ENCODE measurements around the gene MUC5AC.
"Not testable (repeated sequence)": the region's sequence is repeated elsewhere in the genome, so short reads cannot be mapped to it uniquely, and the experiment has no call there.

The MUC5AC gene

GRCh38 chr11:1171985-1172728 lies 14.4 kb downstream of the MUC5AC start:
- no peak for TF ChIP-seq MAX (IDR thresholded peaks at IDR 0.05; ENCODE audit: low read depth, low read length)
- no peak for TF ChIP-seq MYC (IDR thresholded peaks at IDR 0.05; ENCODE audit: low read depth, low read length)
- TF ChIP-seq POLR2A (IDR thresholded peaks at IDR 0.05; ENCODE audit: extremely low read depth, insufficient read length): no peak
- DNase-seq (ENCODE audit: low read depth): no peak
- no peak overlapping the region for H3K4me3 ChIP-seq (ENCODE audit: low read depth, low read length)

- H3K4me3 ChIP-seq (ENCODE audit: low read depth, low read length): no peak overlapping the region
- no peak for TF ChIP-seq CTCF (IDR thresholded peaks at IDR 0.05; ENCODE audit: low read depth, low read length)
- no peak for TF ChIP-seq MYC (IDR thresholded peaks at IDR 0.05; ENCODE audit: low read depth, low read length)
- TF ChIP-seq MAX (IDR thresholded peaks at IDR 0.05; ENCODE audit: low read depth, low read length): no peak
- TF ChIP-seq POLR2A (IDR thresholded peaks at IDR 0.05; ENCODE audit: extremely low read depth, insufficient read length): no peak
- DNase-seq (ENCODE audit: low read depth): no peak
These were observed 15.0 kb downstream of the MUC5AC start for GRCh38 chr11:1172729-1173117.

- not testable (repeated sequence) for H3K4me3 ChIP-seq (ENCODE audit: low read depth, low read length); DNase-seq (ENCODE audit: low read depth)
These were observed 15.6 kb downstream of the MUC5AC start for GRCh38 chr11:1173396-1173795.

- DNase-seq (ENCODE audit: low read depth): no peak
- no peak for TF ChIP-seq POLR2A (IDR thresholded peaks at IDR 0.05; ENCODE audit: extremely low read depth, insufficient read length)
- no peak for TF ChIP-seq CTCF (IDR thresholded peaks at IDR 0.05; ENCODE audit: low read depth, low read length)
- H3K4me3 ChIP-seq (ENCODE audit: low read depth, low read length): no peak overlapping the region
These were observed 17.0 kb downstream of the MUC5AC start for GRCh38 chr11:1174441-1175370.

- no peak overlapping the region for H3K4me3 ChIP-seq (ENCODE audit: low read depth, low read length)
- DNase-seq (ENCODE audit: low read depth): no peak
- TF ChIP-seq MAX (IDR thresholded peaks at IDR 0.05; ENCODE audit: low read depth, low read length) (no peak), MYC (IDR thresholded peaks at IDR 0.05; ENCODE audit: low read depth, low read length) (no peak), POLR2A (IDR thresholded peaks at IDR 0.05; ENCODE audit: extremely low read depth, insufficient read length) (no peak), CTCF (IDR thresholded peaks at IDR 0.05; ENCODE audit: low read depth, low read length) (no peak)
These were observed 17.9 kb downstream of the MUC5AC start for GRCh38 chr11:1175461-1176223.

- DNase-seq (ENCODE audit: low read depth): no peak
- TF ChIP-seq MYC (IDR thresholded peaks at IDR 0.05; ENCODE audit: low read depth, low read length) (no peak), POLR2A (IDR thresholded peaks at IDR 0.05; ENCODE audit: extremely low read depth, insufficient read length) (no peak), MAX (IDR thresholded peaks at IDR 0.05; ENCODE audit: low read depth, low read length) (no peak), CTCF (IDR thresholded peaks at IDR 0.05; ENCODE audit: low read depth, low read length) (no peak)
- no peak overlapping the region for H3K4me3 ChIP-seq (ENCODE audit: low read depth, low read length)
These were observed 18.7 kb downstream of the MUC5AC start for GRCh38 chr11:1176224-1177019.

All from NB4 (cell line).